ENCODE data around the gene GLS.

The GLS gene

DNA sequence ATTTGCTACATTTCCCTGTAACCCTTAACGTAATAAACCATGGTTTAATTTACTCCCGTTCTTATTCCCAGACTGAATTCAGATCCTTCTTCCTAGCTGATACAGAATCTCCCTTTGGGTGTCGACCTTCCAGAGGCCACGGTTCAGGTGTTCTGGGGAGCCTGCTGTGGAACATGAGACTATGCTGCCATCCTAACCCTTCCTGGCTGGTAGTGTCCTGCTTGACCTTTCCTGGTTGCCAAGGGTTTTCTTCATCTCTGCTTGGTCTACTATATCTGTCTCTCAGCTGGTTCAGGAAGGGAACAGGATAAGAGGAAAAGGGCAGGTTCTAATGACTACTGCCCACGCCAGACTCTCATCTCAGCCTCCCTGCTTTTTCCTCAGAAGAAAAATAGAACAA is 96.9 kb downstream of the GLS start:
- no peak overlapping the region for H2BK5ac ChIP-seq (ENCODE audit: low read length)
- H4K91ac ChIP-seq (ENCODE audit: low read depth, low read length, poor library complexity), result no peak overlapping the region
- peaks cover 23 to 100% of the 10 kb centered on the region in 2 donors for H3K36me3 ChIP-seq (replicated peaks in 1 of 2; ENCODE audit: control insufficient read depth in 2 of 2, insufficient read depth in 2 of 2, low read length in 2 of 2)
- no peaks in the 10 kb centered on the region for H3K4me1 ChIP-seq (ENCODE audit: control insufficient read depth in 2 of 2, insufficient read depth in 1 of 2, low read depth in 1 of 2, low read length in 2 of 2)
- H3K27ac ChIP-seq (replicated peaks; ENCODE audit: low read length), result no peak overlapping the region
- no peak overlapping the region for H3K4me2 ChIP-seq (ENCODE audit: insufficient read depth, low read length, poor library complexity, severe bottlenecking)
- WGBS, 2 donors (ENCODE audit: extremely low coverage in 2 of 2, insufficient read length in 2 of 2, insufficient replicate concordance in 1 of 2), result no CpG with 5 or more reads among the region's 5 CpGs
- no peak overlapping the region for H3K14ac ChIP-seq (ENCODE audit: low read length)
- no peaks in the 10 kb centered on the region for H3K9me3 ChIP-seq (replicated peaks in 1 of 2; ENCODE audit: control insufficient read depth in 2 of 2, insufficient read depth in 1 of 2, low read depth in 1 of 2, low read length in 2 of 2)
- H3K4me3 ChIP-seq (ENCODE audit: low read length in 2 of 2), result no peak overlapping the region
- H3K27me3 ChIP-seq (ENCODE audit: control insufficient read depth in 3 of 3, insufficient read depth in 3 of 3, low read depth in 1 of 3, low read length in 3 of 3), result no peaks in the 10 kb centered on the region
- H3K4ac ChIP-seq (ENCODE audit: low read length), result no peak overlapping the region
- H3K18ac ChIP-seq (ENCODE audit: low read length), result no peak overlapping the region
- H2BK12ac ChIP-seq (ENCODE audit: low read length), result no peak overlapping the region
- no peak overlapping the region for H2AK5ac ChIP-seq (ENCODE audit: low read depth, low read length)
- no peak overlapping the region for H3K23ac ChIP-seq (ENCODE audit: low read depth, low read length, poor library complexity)
- H2BK15ac ChIP-seq (ENCODE audit: low read length), result no peak overlapping the region
- no peak overlapping the region for H2AFZ ChIP-seq (ENCODE audit: low read length)
- H3K9ac ChIP-seq (ENCODE audit: low read depth, low read length, poor library complexity), result no peak overlapping the region
- H2BK120ac ChIP-seq (ENCODE audit: low read depth, low read length), result no peak overlapping the region
- H3K79me1 ChIP-seq (ENCODE audit: low read depth, low read length), result no peaks in the 10 kb centered on the region
- H4K8ac ChIP-seq (ENCODE audit: low read depth, low read length), result no peak overlapping the region
- DNase-seq (ENCODE audit: low spot score), result no peak

DNA sequence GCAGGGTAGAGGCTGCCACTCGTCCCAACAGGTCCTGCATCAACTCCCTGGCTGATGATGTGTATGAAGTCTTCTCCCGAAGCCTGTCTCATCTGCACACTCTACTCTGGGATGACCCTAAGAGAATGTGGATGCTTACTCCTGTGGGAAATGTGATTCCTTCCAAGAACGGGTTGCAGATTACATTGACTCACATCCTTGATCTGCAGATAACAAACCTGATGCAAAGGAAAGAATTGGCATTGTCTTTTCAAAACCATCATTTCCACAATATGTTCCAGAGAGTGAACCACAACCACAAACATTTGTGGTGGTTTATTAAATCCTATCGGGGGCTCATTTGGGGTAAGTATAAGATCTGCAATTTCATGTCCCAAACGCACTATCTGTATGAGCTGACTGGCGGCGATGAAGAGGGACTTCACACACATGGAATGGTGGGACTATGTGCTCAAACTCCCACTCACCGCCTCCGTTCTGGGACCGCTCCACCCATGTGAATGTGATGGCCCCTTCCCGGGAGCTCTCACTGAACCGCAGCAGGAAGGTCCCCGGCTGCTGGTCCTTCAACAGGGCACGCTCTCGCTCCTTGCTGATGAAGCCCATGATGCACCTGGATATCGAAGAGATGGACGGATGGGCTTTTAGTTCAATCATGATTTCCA is 97.9 kb downstream of the GLS start:
- Histone ChIP-seq H3K18ac (ENCODE audit: low read length) (no peak overlapping the region), H2BK5ac (ENCODE audit: low read length) (no peak overlapping the region), H2BK12ac (ENCODE audit: low read length) (no peak overlapping the region), H2AK5ac (ENCODE audit: low read depth, low read length) (no peak overlapping the region), H3K9me3 (replicated peaks in 1 of 2; ENCODE audit: control insufficient read depth in 2 of 2, insufficient read depth in 1 of 2, low read depth in 1 of 2, low read length in 2 of 2) (peaks cover 0 to 8% of the 10 kb centered on the region in 2 donors), H3K27ac (replicated peaks; ENCODE audit: low read length) (no peak overlapping the region), H3K4ac (ENCODE audit: low read length) (no peak overlapping the region), H3K14ac (ENCODE audit: low read length) (no peak overlapping the region), H4K8ac (ENCODE audit: low read depth, low read length) (no peak overlapping the region), H3K23ac (ENCODE audit: low read depth, low read length, poor library complexity) (no peak overlapping the region), H3K9ac (ENCODE audit: low read depth, low read length, poor library complexity) (no peak overlapping the region), H3K4me1 (ENCODE audit: control insufficient read depth in 2 of 2, insufficient read depth in 1 of 2, low read depth in 1 of 2, low read length in 2 of 2) (no peaks in the 10 kb centered on the region), H3K27me3 (ENCODE audit: control insufficient read depth in 3 of 3, insufficient read depth in 3 of 3, low read depth in 1 of 3, low read length in 3 of 3) (no peaks in the 10 kb centered on the region), H4K91ac (ENCODE audit: low read depth, low read length, poor library complexity) (no peak overlapping the region), H2BK15ac (ENCODE audit: low read length) (no peak overlapping the region), H2AFZ (ENCODE audit: low read length) (no peak overlapping the region), H3K79me1 (ENCODE audit: low read depth, low read length) (no peaks in the 10 kb centered on the region), H3K4me3 (ENCODE audit: low read length in 2 of 2) (no peak overlapping the region), H3K36me3 (replicated peaks in 1 of 2; ENCODE audit: control insufficient read depth in 2 of 2, insufficient read depth in 2 of 2, low read length in 2 of 2) (peaks cover 24 to 100% of the 10 kb centered on the region in 2 donors), H2BK120ac (ENCODE audit: low read depth, low read length) (no peak overlapping the region), H3K4me2 (ENCODE audit: insufficient read depth, low read length, poor library complexity, severe bottlenecking) (no peak overlapping the region)
- no CpG with 5 or more reads among the region's 17 CpGs for WGBS, 2 donors (ENCODE audit: extremely low coverage in 2 of 2, insufficient read length in 2 of 2, insufficient replicate concordance in 1 of 2)
- DNase-seq (ENCODE audit: low spot score), result no peak

DNA sequence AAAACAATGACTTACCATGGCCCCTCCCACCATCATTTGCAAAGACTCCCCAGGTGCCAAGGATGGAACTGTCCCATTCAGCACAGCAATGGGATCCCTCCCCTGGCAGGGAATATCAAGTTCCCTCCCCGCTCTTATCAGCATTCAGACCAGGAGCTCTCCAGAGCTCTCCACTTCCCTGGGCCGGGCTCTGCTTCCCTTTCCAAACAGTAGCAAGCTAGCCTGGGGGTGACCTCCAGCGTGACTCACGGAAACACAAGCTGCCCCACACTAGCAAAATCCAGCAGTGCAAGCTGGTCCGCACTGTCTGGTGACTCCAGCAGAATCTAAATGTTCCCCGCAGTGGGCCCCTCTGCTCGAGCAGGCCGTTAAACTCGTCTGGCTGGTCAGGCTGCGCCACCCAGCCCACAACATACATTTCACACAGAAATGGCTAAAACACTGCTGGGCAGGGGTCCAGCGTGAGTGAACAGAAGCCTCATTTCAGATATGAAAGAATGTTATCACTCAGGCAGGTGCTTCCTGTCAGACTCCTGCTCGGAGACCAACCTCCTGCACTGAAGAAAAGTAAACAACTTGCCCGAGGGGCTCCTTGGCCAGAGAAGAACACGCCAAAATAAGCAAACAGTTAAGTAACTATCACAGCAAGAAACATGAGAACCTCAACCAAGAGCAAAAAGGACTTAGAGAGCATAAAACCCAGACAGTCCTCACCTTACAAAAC is 99.4 kb downstream of the GLS start:
- no peaks in the 10 kb centered on the region for H3K79me1 ChIP-seq (ENCODE audit: low read depth, low read length)
- H2BK120ac ChIP-seq (ENCODE audit: low read depth, low read length), result no peak overlapping the region
- H4K8ac ChIP-seq (ENCODE audit: low read depth, low read length), result no peak overlapping the region
- no peak overlapping the region for H3K23ac ChIP-seq (ENCODE audit: low read depth, low read length, poor library complexity)
- H2BK12ac ChIP-seq (ENCODE audit: low read length), result no peak overlapping the region
- H3K14ac ChIP-seq (ENCODE audit: low read length), result no peak overlapping the region
- WGBS, 2 donors (ENCODE audit: extremely low coverage in 2 of 2, insufficient read length in 2 of 2, insufficient replicate concordance in 1 of 2), result no CpG with 5 or more reads among the region's 14 CpGs
- H2AK5ac ChIP-seq (ENCODE audit: low read depth, low read length), result no peak overlapping the region
- no peak overlapping the region for H3K4ac ChIP-seq (ENCODE audit: low read length)
- H3K27me3 ChIP-seq (ENCODE audit: control insufficient read depth in 3 of 3, insufficient read depth in 3 of 3, low read depth in 1 of 3, low read length in 3 of 3), result no peaks in the 10 kb centered on the region
- H3K4me1 ChIP-seq (ENCODE audit: control insufficient read depth in 2 of 2, insufficient read depth in 1 of 2, low read depth in 1 of 2, low read length in 2 of 2), result no peaks in the 10 kb centered on the region
- H3K9me3 ChIP-seq (replicated peaks in 1 of 2; ENCODE audit: control insufficient read depth in 2 of 2, insufficient read depth in 1 of 2, low read depth in 1 of 2, low read length in 2 of 2), result peaks cover 0 to 8% of the 10 kb centered on the region in 2 donors
- H3K36me3 ChIP-seq (replicated peaks in 1 of 2; ENCODE audit: control insufficient read depth in 2 of 2, insufficient read depth in 2 of 2, low read length in 2 of 2), result peaks cover 24 to 100% of the 10 kb centered on the region in 2 donors
- no peak overlapping the region for H3K27ac ChIP-seq (replicated peaks; ENCODE audit: low read length)
- no peak overlapping the region for H3K4me3 ChIP-seq (ENCODE audit: low read length in 2 of 2)
- no peak overlapping the region for H3K9ac ChIP-seq (ENCODE audit: low read depth, low read length, poor library complexity)
- no peak overlapping the region for H3K4me2 ChIP-seq (ENCODE audit: insufficient read depth, low read length, poor library complexity, severe bottlenecking)
- H2BK15ac ChIP-seq (ENCODE audit: low read length), result no peak overlapping the region
- H3K18ac ChIP-seq (ENCODE audit: low read length), result no peak overlapping the region
- H2AFZ ChIP-seq (ENCODE audit: low read length), result no peak overlapping the region
- no peak for DNase-seq (ENCODE audit: low spot score)
- no peak overlapping the region for H4K91ac ChIP-seq (ENCODE audit: low read depth, low read length, poor library complexity)
- H2BK5ac ChIP-seq (ENCODE audit: low read length), result no peak overlapping the region

DNA sequence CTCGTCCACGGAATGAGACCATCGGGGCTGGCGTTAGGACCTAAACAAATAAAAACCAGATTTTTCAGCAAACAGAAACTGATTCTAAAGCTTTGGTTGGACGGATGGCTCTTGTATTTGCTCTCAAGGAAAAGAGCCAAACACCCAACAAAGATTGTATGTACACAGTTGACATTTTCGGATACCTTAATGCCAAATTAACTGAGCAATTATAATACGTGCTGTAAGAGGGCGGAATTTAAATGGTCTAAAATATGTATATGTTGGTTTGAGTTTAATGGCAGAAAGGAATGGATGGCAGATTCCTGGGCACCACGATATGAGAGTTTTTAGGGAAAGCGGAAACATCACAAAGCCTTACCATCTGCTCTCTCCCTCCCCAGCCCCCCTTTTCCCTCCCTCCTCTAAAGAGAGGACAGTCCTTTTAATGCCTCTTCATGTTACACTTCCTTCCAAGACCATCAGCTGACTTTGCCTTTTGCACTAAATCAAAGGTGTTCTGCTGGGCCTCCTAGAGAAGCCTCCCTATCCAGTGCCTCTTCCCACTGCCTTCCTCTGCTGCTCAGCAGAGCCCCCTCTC is 100.1 kb downstream of the GLS start:
- Histone ChIP-seq H3K9me3 (replicated peaks in 1 of 2; ENCODE audit: control insufficient read depth in 2 of 2, insufficient read depth in 1 of 2, low read depth in 1 of 2, low read length in 2 of 2) (peaks cover 0 to 8% of the 10 kb centered on the region in 2 donors), H3K14ac (ENCODE audit: low read length) (no peak overlapping the region), H2BK12ac (ENCODE audit: low read length) (no peak overlapping the region), H2AFZ (ENCODE audit: low read length) (no peak overlapping the region), H3K23ac (ENCODE audit: low read depth, low read length, poor library complexity) (no peak overlapping the region), H3K27me3 (ENCODE audit: control insufficient read depth in 3 of 3, insufficient read depth in 3 of 3, low read depth in 1 of 3, low read length in 3 of 3) (no peaks in the 10 kb centered on the region), H3K4me3 (ENCODE audit: low read length in 2 of 2) (no peak overlapping the region), H3K9ac (ENCODE audit: low read depth, low read length, poor library complexity) (no peak overlapping the region), H3K18ac (ENCODE audit: low read length) (no peak overlapping the region), H2BK15ac (ENCODE audit: low read length) (no peak overlapping the region), H3K4me1 (ENCODE audit: control insufficient read depth in 2 of 2, insufficient read depth in 1 of 2, low read depth in 1 of 2, low read length in 2 of 2) (no peaks in the 10 kb centered on the region), H4K91ac (ENCODE audit: low read depth, low read length, poor library complexity) (no peak overlapping the region), H3K4ac (ENCODE audit: low read length) (no peak overlapping the region), H3K27ac (replicated peaks; ENCODE audit: low read length) (no peak overlapping the region), H2BK5ac (ENCODE audit: low read length) (no peak overlapping the region), H2AK5ac (ENCODE audit: low read depth, low read length) (no peak overlapping the region), H3K36me3 (replicated peaks in 1 of 2; ENCODE audit: control insufficient read depth in 2 of 2, insufficient read depth in 2 of 2, low read length in 2 of 2) (peaks cover 24 to 100% of the 10 kb centered on the region in 2 donors), H3K4me2 (ENCODE audit: insufficient read depth, low read length, poor library complexity, severe bottlenecking) (no peak overlapping the region), H4K8ac (ENCODE audit: low read depth, low read length) (no peak overlapping the region), H2BK120ac (ENCODE audit: low read depth, low read length) (no peak overlapping the region), H3K79me1 (ENCODE audit: low read depth, low read length) (no peaks in the 10 kb centered on the region)
- DNase-seq (ENCODE audit: low spot score), result no peak
- no CpG with 5 or more reads among the region's 10 CpGs for WGBS, 2 donors (ENCODE audit: extremely low coverage in 2 of 2, insufficient read length in 2 of 2, insufficient replicate concordance in 1 of 2)
